Fibroblast of mammary gland (primary cell): ENCODE measurements around the gene CLEC16A.
A peak's percentile ranks its signal among the peaks of the same experiment; 100 is the strongest.

ENCODE experiments used
- DNase-seq: peaks from one replicate; pipeline ENCODE4 v3.0.0-alpha.2; 2010; ENCODE audit warnings: low read depth
- H3K4me3 ChIP-seq: 2 replicates; pipeline ENCODE4 v1.5.1; 2011; ENCODE audit warnings: low read depth, mild to moderate bottlenecking, low read length, moderate library complexity; ENCODE audit not compliant: control insufficient read depth
- CTCF ChIP-seq: conservative IDR thresholded peaks from 2 replicates; pipeline ENCODE4 v1.5.1; 2011; ENCODE audit warnings: low read depth, low read length, inconsistent platforms; ENCODE audit not compliant: control insufficient read depth, insufficient read depth

The CLEC16A gene

GRCh38 chr16:11159282-11159681 is 214.9 kb downstream of the CLEC16A start:
- TF ChIP-seq CTCF: no peak
- DNase-seq: no peak
- H3K4me3 ChIP-seq: no peak overlapping the region

- DNase-seq: peak; percentile 23
- TF ChIP-seq CTCF: no peak
- H3K4me3 ChIP-seq: no peak overlapping the region
These were observed 216.3 kb downstream of the CLEC16A start for GRCh38 chr16:11160676-11161115.

- H3K4me3 ChIP-seq: no peak overlapping the region
- no peak for TF ChIP-seq CTCF
- no peak for DNase-seq
These were observed 217.1 kb downstream of the CLEC16A start for GRCh38 chr16:11161439-11161838.

GRCh38 chr16:11161974-11162373 is 217.6 kb downstream of the CLEC16A start:
- no peak overlapping the region for H3K4me3 ChIP-seq
- TF ChIP-seq CTCF: no peak
- DNase-seq: no peak

- DNase-seq: no peak
- H3K4me3 ChIP-seq: no peak overlapping the region
- no peak for TF ChIP-seq CTCF
These were observed 218.4 kb downstream of the CLEC16A start for GRCh38 chr16:11162586-11163268.

- no peak for DNase-seq
- no peak for TF ChIP-seq CTCF
- H3K4me3 ChIP-seq: no peak overlapping the region
These were observed 219.4 kb downstream of the CLEC16A start for GRCh38 chr16:11163761-11164261.
